Kidney epithelial cell (primary cell): ENCODE data around the gene OBSCN. TPM values are rescaled to one million over a fixed set of nuclear protein-coding genes. Genes with fewer than 3 reads are reported as not detected.

Experiments
- DNase-seq: peaks from one replicate; pipeline ENCODE4 v3.0.0-alpha.2; 2010; ENCODE audit warnings: low read depth
- H3K27me3 ChIP-seq: 2 replicates; pipeline ENCODE4 v1.6.0; 2011; ENCODE audit warnings: low read length; ENCODE audit not compliant: control insufficient read depth, insufficient read depth
- H3K36me3 ChIP-seq: 2 replicates; pipeline ENCODE4 v1.5.1; 2011; ENCODE audit warnings: low read length; ENCODE audit not compliant: control insufficient read depth, insufficient read depth
- H3K4me3 ChIP-seq: 2 replicates; pipeline ENCODE4 v1.5.1; 2011; ENCODE audit warnings: low read depth, mild to moderate bottlenecking, control low read depth, low read length
- CTCF ChIP-seq: IDR thresholded peaks from 2 replicates; pipeline ENCODE4 v1.5.1; 2011; ENCODE audit warnings: mild to moderate bottlenecking, moderate library complexity, low read length, control low read depth, inconsistent platforms; ENCODE audit not compliant: insufficient read depth, poor library complexity, severe bottlenecking
- total RNA-seq: library from RNA; depleted of rRNA; stranded (reverse); fragments of >200 nt; gene quantifications from 2 replicates; pipeline ENCODE4 v1.2.3, GENCODE V29; 2015

OBSCN gene
- total RNA-seq, 1 donor from 2014 or later, result 13.5 TPM

- H3K27me3 ChIP-seq, result peaks cover 6% of the 10 kb centered on the region
- no peak overlapping the region for H3K4me3 ChIP-seq
- DNase-seq, result no peak
- no peaks in the 10 kb centered on the region for H3K36me3 ChIP-seq
- no peak for TF ChIP-seq CTCF
Observed at GRCh38 chr1:228414511-228415211, 206.8 kb downstream of the OBSCN start.

GRCh38 chr1:228415221-228415620, 207.4 kb downstream of the OBSCN start:
- H3K36me3 ChIP-seq, result no peaks in the 10 kb centered on the region
- DNase-seq, result no peak
- H3K27me3 ChIP-seq, result peaks cover 6% of the 10 kb centered on the region
- no peak overlapping the region for H3K4me3 ChIP-seq
- no peak for TF ChIP-seq CTCF

- Histone ChIP-seq H3K27me3 (peaks cover 6% of the 10 kb centered on the region), H3K36me3 (no peaks in the 10 kb centered on the region), H3K4me3 (peak overlapping the region; percentile 44)
- no peak for TF ChIP-seq CTCF
- DNase-seq, result no peak
Observed at GRCh38 chr1:228415853-228416216, 208.0 kb downstream of the OBSCN start.

- peak within 1 kb of the TSS; percentile 44 for H3K4me3 ChIP-seq
- DNase-seq, result no peak
Observed at GRCh38 chr1:228416217-228416933, 208.5 kb downstream of the OBSCN start, which contains the start of gene TRIM17. TRIM17 (minus strand) TSS chr1:228416861; CDS start chr1:228415072, 1,789 bp downstream.

GRCh38 chr1:228417061-228417460, 209.2 kb downstream of the OBSCN start:
- no peak for TF ChIP-seq CTCF

More at GRCh38 chr1:228416217-228416933, 208.5 kb downstream of the OBSCN start, which contains the start of gene TRIM17:
- peak; percentile 47 for TF ChIP-seq CTCF
- peaks cover 6% of the 10 kb centered on the region for H3K27me3 ChIP-seq
- H3K36me3 ChIP-seq, result no peaks in the 10 kb centered on the region

More at GRCh38 chr1:228417061-228417460, 209.2 kb downstream of the OBSCN start:
- Histone ChIP-seq H3K27me3 (peaks cover 6% of the 10 kb centered on the region), H3K36me3 (no peaks in the 10 kb centered on the region), H3K4me3 (peak overlapping the region; percentile 44)
- DNase-seq, result no peak
